Measurements from ENCODE around the gene PHACTR3. TPM values are rescaled to one million over a fixed set of nuclear protein-coding genes. Genes with fewer than 3 reads are reported as not detected.

Gene PHACTR3
- total and polyA plus RNA-seq, 2 of the 8 experiments (the other 6 are each of a cell fraction or from before 2014, with no cell fraction given) = 0.05 to 0.13 TPM

- TF ChIP-seq BCL11A (IDR thresholded peaks at IDR 0.05; ENCODE audit: low read depth in 2 of 2, low read length in 2 of 2) = no peak
- no peak for TF ChIP-seq RFX5 (IDR thresholded peaks at IDR 0.05; ENCODE audit: borderline replicate concordance, low read depth, low read length)
- TF ChIP-seq KDM1A (IDR thresholded peaks at IDR 0.05; ENCODE audit: borderline replicate concordance, low read length) = no peak
These were observed 204.5 kb downstream of the PHACTR3 start (continued) for GRCh38 chr20:59808729-59809381.
